ENCODE measurements around the gene FLII. TPM values are rescaled to one million over a fixed set of nuclear protein-coding genes. Genes with fewer than 3 reads are reported as not detected.

Gene FLII
- total RNA-seq, 1 donor from 2014 or later, result 203 TPM

DNA sequence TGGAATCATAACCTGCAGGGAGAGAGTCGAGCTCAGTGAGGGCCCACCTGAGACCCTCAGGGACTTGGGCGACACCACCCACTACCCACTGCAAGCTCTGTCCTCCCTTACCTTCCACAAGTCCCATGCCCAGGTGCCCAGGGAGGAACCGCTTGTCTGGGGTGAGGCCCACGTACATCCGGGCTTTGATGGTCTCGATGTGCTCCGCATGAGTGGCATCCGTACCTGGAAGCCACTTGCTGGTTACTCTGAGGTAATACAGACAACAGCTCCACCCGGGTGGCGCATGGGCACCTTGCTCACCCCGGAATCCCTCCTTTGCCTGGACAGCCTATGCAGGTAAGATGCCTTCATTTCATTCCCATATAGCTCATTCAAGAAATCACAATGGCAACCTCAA lies 26.8 kb upstream of the FLII start:
- H3K4me1 Mint-ChIP-seq (ENCODE audit: low read depth, unreplicated experiment), result no peaks in the 10 kb centered on the region
- peaks cover 4% of the 10 kb centered on the region for H3K9me3 Mint-ChIP-seq (ENCODE audit: unreplicated experiment)
- no peaks in the 10 kb centered on the region for H3K27me3 Mint-ChIP-seq (ENCODE audit: unreplicated experiment)
- no peaks in the 10 kb centered on the region for H3K36me3 Mint-ChIP-seq (ENCODE audit: unreplicated experiment)
- TF ChIP-seq, protein P1, sequence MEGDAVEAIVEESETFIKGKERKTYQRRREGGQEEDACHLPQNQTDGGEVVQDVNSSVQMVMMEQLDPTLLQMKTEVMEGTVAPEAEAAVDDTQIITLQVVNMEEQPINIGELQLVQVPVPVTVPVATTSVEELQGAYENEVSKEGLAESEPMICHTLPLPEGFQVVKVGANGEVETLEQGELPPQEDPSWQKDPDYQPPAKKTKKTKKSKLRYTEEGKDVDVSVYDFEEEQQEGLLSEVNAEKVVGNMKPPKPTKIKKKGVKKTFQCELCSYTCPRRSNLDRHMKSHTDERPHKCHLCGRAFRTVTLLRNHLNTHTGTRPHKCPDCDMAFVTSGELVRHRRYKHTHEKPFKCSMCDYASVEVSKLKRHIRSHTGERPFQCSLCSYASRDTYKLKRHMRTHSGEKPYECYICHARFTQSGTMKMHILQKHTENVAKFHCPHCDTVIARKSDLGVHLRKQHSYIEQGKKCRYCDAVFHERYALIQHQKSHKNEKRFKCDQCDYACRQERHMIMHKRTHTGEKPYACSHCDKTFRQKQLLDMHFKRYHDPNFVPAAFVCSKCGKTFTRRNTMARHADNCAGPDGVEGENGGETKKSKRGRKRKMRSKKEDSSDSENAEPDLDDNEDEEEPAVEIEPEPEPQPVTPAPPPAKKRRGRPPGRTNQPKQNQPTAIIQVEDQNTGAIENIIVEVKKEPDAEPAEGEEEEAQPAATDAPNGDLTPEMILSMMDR (IDR thresholded peaks at IDR 0.05; ENCODE audit: partially characterized antibody, unreplicated experiment), result no peak
- DNase-seq, result no peak
- no peak overlapping the region for H3K27ac Mint-ChIP-seq (ENCODE audit: unreplicated experiment)
- no peak overlapping the region for H3K4me3 Mint-ChIP-seq (ENCODE audit: unreplicated experiment)

DNA sequence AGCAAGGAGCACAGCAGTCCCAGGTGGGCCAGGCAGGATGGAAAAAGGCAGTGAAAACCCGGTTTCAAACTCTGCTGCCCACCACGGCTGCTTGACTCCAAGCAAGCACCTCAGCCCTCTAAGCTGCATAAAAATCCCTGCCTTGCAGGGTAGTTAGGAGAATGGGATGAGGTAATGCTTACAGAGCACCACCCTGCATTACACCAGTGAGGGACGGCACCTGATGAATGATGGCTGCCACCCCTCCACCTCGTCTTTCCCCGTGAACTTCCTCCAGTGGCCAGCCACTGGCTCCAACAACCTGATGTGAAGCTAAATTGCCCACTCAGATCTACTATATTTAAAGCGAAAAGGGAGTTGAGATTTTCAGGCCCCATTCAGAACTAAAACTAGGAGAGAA lies 23.2 kb upstream of the FLII start:
- H3K9me3 Mint-ChIP-seq (ENCODE audit: unreplicated experiment), result peaks cover 2% of the 10 kb centered on the region
- no peaks in the 10 kb centered on the region for H3K4me1 Mint-ChIP-seq (ENCODE audit: low read depth, unreplicated experiment)
- no peaks in the 10 kb centered on the region for H3K36me3 Mint-ChIP-seq (ENCODE audit: unreplicated experiment)
- TF ChIP-seq, protein P1 (IDR thresholded peaks at IDR 0.05; ENCODE audit: partially characterized antibody, unreplicated experiment), result no peak
- no peak for DNase-seq
- no peak overlapping the region for H3K27ac Mint-ChIP-seq (ENCODE audit: unreplicated experiment)
- H3K4me3 Mint-ChIP-seq (ENCODE audit: unreplicated experiment), result no peak overlapping the region
- H3K27me3 Mint-ChIP-seq (ENCODE audit: unreplicated experiment), result no peaks in the 10 kb centered on the region

DNA sequence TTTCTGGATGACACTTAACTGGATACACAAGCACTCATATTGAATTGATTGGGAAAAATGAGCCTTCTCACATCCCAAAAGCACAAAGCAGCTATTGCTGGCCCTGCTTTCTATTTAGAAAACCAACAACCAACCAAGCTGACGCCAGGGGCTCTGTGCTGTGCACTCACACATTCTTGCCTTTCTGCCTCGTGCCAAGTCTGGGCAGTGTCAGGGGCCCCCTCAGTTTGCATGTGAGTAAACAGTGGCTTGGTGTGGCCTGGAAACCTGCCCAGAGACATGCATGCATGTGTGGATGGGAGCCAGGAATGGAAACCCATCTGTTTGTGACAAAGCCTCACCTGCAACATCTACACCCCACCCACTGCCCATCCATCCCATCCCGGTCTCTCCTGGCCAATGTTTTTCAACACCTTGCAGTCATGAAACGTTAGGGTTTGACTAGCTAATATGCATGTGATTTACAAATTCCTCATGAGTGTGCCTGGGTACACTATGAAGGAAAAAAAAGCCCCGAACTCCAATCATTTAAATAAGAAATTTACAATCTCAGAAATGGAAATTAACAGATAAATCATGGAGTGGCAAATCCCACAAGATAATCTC lies 22.3 kb upstream of the FLII start:
- Mint-ChIP-seq H3K27me3 (ENCODE audit: unreplicated experiment) (no peaks in the 10 kb centered on the region), H3K4me3 (ENCODE audit: unreplicated experiment) (no peak overlapping the region), H3K4me1 (ENCODE audit: low read depth, unreplicated experiment) (no peaks in the 10 kb centered on the region), H3K9me3 (ENCODE audit: unreplicated experiment) (peaks cover 2% of the 10 kb centered on the region), H3K36me3 (ENCODE audit: unreplicated experiment) (no peaks in the 10 kb centered on the region), H3K27ac (ENCODE audit: unreplicated experiment) (no peak overlapping the region)
- TF ChIP-seq, protein P1 (IDR thresholded peaks at IDR 0.05; ENCODE audit: partially characterized antibody, unreplicated experiment), result no peak
- DNase-seq, result no peak

DNA sequence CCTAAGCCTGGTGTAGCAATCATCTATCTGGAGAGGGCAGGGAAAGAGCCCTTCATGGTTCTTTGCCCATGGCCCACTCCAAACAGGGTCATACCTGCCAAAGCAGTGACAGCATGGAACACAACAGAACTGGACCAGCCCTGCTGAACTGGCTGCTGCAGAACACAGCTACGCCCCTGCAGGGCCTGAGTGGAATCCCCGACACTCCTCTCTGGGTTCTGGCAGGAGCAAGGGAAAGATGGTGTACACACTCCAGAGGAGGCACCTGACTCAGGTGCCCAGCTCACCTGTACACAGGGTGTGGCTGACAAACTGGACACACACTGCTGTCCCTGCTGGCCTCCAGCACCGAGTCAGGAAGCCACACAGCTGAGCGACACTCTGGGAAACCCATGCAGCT lies 21.7 kb upstream of the FLII start:
- H3K27ac Mint-ChIP-seq (ENCODE audit: unreplicated experiment), result no peak overlapping the region
- H3K4me3 Mint-ChIP-seq (ENCODE audit: unreplicated experiment), result no peak overlapping the region
- H3K9me3 Mint-ChIP-seq (ENCODE audit: unreplicated experiment), result peaks cover 2% of the 10 kb centered on the region
- no peak for DNase-seq
- H3K4me1 Mint-ChIP-seq (ENCODE audit: low read depth, unreplicated experiment), result no peaks in the 10 kb centered on the region
- TF ChIP-seq, protein P1 (IDR thresholded peaks at IDR 0.05; ENCODE audit: partially characterized antibody, unreplicated experiment), result no peak
- H3K27me3 Mint-ChIP-seq (ENCODE audit: unreplicated experiment), result no peaks in the 10 kb centered on the region
- H3K36me3 Mint-ChIP-seq (ENCODE audit: unreplicated experiment), result no peaks in the 10 kb centered on the region

DNA sequence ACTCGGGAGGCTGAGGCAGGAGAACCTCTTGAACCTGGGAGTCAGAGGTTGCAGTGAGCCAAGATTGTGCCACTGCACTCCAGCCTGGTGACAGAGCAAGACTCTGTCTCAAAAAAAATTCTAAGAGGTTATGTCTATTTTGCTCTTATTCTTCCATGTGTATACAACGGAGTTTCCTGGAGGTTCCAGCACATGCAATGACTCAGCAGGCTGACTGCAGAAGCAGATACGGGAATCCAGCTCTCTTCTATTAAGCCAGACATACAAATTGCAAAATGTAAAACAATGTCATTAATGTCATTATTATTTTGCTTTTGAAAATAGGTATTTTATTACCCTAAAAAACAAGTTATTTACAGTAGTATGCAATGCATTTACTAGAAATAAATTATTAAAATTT lies 20.3 kb upstream of the FLII start:
- DNase-seq, result no peak
- H3K27me3 Mint-ChIP-seq (ENCODE audit: unreplicated experiment), result no peaks in the 10 kb centered on the region
- H3K27ac Mint-ChIP-seq (ENCODE audit: unreplicated experiment), result no peak overlapping the region
- peaks cover 2% of the 10 kb centered on the region for H3K9me3 Mint-ChIP-seq (ENCODE audit: unreplicated experiment)
- TF ChIP-seq, protein P1 (IDR thresholded peaks at IDR 0.05; ENCODE audit: partially characterized antibody, unreplicated experiment), result no peak
- H3K4me3 Mint-ChIP-seq (ENCODE audit: unreplicated experiment), result no peak overlapping the region
- H3K36me3 Mint-ChIP-seq (ENCODE audit: unreplicated experiment), result no peaks in the 10 kb centered on the region
- no peaks in the 10 kb centered on the region for H3K4me1 Mint-ChIP-seq (ENCODE audit: low read depth, unreplicated experiment)
